ENCODE results near the gene OSTN.

DNA sequence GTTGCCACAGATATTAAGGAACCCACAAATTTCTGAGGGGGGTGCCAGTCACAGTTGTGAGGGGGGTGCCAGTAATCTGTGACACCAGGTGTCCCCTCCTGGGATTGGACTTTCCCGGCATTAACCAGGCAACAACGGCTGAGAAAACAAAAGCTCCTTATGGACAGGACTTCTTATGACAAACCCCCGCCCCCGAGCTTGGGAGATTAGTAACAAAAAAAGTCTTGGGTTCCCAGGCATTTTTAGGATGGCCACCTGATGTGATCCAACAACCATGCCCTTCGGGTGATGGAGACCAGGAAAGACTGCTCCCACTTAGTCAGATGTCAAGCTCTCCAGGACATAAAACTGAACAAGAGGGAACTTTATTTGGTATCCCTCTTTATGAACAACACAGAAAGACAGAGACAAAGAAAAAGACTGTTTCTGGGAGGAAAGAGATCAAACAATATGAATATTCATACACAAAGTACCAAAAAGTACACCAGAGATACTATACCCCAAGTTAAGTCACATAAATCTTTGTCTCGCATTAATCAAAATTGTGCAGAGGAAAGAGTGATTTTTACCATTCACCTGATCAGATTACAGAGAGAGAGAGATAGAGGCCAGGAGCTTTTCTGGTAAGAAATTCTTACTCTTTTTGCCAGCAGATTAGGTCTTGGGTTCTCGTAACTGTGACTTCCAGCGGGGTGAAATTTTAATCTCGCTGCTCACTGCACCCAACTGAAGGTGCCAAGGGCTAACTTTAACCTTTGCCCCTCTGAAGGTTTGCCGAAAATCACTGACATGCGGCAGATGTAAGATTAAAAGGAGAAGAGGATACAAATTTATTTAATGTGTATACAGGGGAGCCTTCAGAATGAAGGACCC, 61.6 kb downstream of the OSTN start:
- no peak for TF ChIP-seq POLR2A (IDR thresholded peaks at IDR 0.05)
- TF ChIP-seq, protein P1, sequence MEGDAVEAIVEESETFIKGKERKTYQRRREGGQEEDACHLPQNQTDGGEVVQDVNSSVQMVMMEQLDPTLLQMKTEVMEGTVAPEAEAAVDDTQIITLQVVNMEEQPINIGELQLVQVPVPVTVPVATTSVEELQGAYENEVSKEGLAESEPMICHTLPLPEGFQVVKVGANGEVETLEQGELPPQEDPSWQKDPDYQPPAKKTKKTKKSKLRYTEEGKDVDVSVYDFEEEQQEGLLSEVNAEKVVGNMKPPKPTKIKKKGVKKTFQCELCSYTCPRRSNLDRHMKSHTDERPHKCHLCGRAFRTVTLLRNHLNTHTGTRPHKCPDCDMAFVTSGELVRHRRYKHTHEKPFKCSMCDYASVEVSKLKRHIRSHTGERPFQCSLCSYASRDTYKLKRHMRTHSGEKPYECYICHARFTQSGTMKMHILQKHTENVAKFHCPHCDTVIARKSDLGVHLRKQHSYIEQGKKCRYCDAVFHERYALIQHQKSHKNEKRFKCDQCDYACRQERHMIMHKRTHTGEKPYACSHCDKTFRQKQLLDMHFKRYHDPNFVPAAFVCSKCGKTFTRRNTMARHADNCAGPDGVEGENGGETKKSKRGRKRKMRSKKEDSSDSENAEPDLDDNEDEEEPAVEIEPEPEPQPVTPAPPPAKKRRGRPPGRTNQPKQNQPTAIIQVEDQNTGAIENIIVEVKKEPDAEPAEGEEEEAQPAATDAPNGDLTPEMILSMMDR (IDR thresholded peaks at IDR 0.05): no peak
